SK-N-MC (cell line): ENCODE data around the gene HS3ST4.

Experiments used
- EZH2 ChIP-seq: fragments of 200-600 bp; sonication (generic); IDR thresholded peaks from one replicate; pipeline ENCODE4 v1.6.1; 2017; ENCODE audit warnings: antibody characterized with exemption
- POLR2AphosphoS5 ChIP-seq: IDR thresholded peaks from 2 replicates; pipeline ENCODE4 v1.6.1; 2012; ENCODE audit warnings: mild to moderate bottlenecking, low read depth, low read length, borderline replicate concordance

- no peak for TF ChIP-seq EZH2
- no peak for TF ChIP-seq POLR2AphosphoS5
Measured at GRCh38 chr16:26129997-26130396, 438.2 kb downstream of the HS3ST4 start.
